HG03520 (cell line): ENCODE measurements around the gene ABCA7.
A peak's percentile ranks its signal among the peaks of the same experiment; 100 is the strongest.
"Not testable (repeated sequence)": the region's sequence is repeated elsewhere in the genome, so short reads cannot be mapped to it uniquely, and the experiment has no call there.

Experiments used
- ATAC-seq: cut with Tn5 transposase; IDR thresholded peaks from one replicate; pipeline ENCODE4 v1.9.1; 2021; ENCODE audit warnings: mild to moderate bottlenecking, moderate library complexity; ENCODE audit not compliant: unreplicated experiment

Gene ABCA7

GRCh38 chr19:1017115-1017905 is 22.6 kb upstream of the ABCA7 start:
- ATAC-seq = no peak

- no peak for ATAC-seq
These were observed 22.0 kb upstream of the ABCA7 start for GRCh38 chr19:1017906-1018305.

- ATAC-seq = no peak
These were observed 21.5 kb upstream of the ABCA7 start for GRCh38 chr19:1018393-1018792.

DNA sequence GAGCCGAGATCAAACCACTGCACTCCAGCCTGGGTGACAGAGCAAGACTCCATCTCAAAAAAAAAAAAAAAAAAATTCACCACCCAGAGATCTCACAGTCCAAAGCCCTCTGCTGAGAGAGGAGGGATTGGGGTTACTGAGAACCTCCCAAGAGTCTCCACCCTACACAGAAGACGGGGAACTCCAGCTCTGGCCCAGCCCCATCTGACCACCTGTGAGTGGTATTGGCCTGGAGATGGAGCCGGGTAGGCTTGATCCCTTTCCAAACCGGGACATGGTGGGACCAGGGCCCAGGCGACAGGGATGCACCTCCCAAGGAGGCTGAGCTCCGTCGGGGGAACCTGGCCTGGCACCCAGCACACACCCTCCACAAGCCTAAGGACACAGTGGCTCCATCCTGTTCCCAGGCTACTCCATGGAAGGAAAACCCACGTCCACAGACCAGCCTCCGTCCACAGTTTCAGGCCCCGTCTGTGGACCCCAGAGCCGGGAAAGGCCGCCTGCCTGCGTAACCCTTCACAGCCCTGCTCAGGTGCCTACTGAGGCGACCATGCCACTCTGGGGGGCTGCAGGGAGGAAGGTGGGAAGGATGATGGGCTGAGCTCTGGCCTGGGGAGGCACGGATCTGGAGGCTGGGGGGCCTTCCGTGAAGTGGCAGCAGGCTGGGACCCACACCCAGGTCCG is 20.8 kb upstream of the ABCA7 start:
- ATAC-seq = no peak

DNA sequence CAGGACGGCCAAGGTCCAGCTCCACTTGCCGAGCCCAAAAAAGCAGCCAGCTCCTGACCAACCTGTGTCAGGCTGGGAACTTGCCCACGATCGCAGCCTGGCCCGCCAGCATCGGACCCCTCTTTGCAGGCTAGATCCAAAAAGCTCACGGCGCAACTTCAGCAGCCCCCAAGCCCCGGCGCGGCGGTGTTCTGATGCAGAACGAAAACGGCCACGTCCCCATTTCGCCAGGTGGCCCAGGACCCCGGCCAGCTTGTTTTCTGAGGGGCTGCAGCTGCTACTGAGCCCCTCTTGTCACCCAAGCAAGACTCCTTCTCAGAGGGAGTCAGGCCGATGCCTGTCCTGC is 20.3 kb upstream of the ABCA7 start:
- ATAC-seq = no peak

GRCh38 chr19:1019980-1020867 is 19.7 kb upstream of the ABCA7 start:
- ATAC-seq = no peak

DNA sequence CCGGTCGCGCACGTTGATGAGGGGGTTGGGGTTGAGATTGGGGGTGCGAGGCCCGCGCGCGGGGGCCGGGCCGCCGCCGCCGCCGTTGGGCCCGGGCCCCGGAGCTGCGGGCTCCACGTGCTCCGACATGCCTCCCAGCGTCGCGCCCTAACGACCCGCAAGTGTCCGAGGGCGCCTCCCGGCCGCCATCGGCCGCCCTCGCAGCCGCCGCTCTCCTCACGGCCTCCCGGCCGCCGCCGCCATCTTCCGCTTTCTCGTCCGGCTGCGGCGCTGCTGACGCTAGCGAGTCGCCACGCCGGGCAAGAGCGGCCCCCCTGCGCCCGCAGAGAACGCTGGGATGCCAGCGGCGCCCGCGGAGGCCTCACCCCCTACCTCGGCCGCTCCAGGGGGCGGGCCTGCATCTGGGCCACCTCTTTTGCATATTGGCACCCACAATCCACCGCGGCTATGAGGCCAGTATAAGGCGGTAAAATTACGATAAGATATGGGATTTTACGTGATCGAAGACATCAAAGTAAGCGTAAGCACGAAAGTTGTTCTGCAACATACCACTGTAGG is 19.0 kb upstream of the ABCA7 start, which contains the start of gene TMEM259:
TSS of gene TMEM259 (minus strand) at position 256 of the 558 bp plus-strand sequence. CDS start at position 129, 127 bp downstream.
- peak; percentile 83 for ATAC-seq

- not testable (repeated sequence) for ATAC-seq
These were observed 16.1 kb upstream of the ABCA7 start for GRCh38 chr19:1023883-1024188.

GRCh38 chr19:1025080-1025479 is 14.8 kb upstream of the ABCA7 start:
- not testable (repeated sequence) for ATAC-seq

DNA sequence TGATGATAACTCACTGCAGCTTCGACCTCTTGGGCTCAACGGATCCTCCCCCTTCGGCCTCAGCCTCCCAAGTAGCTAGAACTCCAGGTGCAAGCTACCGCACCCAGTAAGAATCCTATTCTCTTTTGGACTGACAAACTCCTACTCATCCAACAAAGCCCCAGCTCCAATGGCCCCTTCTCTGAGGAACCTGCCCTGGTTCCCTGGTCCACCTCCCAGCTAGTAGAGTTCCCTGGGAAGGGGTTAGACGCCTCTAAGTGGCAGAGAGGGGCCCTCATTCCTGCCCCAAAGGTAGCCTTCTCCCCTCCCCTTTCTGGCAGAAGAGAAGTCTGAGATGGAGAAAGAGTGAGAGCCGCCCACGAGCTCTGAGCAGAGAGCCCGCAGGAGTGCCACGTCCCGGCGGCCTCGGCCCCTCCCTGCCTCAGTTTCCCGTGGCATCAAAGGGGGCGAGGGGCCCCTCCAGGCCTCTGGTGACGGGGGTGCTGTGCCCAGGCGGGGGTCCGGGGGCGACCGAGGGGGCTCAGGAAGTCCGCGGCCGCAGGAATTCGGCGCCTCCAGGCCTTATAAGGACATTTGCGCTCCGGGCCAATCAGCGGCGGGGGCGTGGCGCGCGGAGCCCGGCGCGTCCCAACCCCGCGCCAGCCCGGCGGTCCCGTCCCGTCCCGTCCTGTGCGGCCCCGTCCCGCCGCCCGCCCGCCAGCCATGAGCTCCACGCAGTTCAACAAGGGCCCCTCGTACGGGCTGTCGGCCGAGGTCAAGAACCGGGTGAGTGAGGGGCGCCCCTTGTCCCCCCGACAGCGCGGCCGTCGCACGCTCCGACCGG is 13.7 kb upstream of the ABCA7 start, which contains the start of gene CNN2:
TSS of gene CNN2 (plus strand) at position 649 of the 823 bp plus-strand sequence. CDS start at position 703, 54 bp downstream.
- ATAC-seq = peak; percentile 50

DNA sequence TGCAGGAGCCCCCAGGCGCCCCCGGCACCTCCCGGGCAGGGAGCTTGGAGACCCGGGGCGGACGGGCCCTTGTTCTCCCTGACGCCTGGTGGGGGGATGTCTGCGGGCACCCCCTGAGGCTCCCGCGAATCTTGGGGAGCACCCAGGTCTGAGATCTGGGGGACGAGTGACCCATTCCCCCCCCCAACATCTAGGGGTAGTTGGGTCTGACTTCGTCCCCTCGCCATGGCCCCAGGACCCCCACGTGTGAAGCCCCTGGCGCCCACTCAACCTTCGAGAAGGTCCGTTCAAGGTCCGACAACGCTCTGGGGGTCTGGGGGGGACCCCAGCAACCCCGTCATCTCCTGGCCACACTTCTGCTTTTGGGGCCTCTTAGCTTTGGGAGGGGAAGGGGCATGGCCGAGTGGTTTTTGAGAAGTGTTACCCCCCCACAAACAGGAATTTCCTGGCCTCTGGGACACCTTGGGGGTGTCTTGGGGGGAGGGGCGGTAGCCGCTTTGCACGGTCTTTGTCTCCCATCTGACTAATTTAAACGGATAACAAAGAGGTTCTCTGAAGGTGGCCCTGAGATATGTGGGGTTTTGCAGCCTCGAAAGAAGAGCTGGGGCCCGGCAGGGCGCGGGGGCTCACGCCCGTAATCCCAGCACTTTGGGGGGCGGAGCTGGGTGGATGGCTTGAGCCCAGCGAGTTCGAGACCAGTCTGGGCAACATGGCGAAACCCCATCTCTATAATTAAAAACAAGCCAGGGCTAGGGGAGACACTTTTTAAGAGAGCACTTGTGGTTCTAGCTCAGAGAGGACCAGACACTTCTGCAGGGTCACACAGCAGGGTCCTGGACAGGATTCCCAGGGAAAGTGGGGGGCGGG is 12.9 kb upstream of the ABCA7 start:
- no peak for ATAC-seq

DNA sequence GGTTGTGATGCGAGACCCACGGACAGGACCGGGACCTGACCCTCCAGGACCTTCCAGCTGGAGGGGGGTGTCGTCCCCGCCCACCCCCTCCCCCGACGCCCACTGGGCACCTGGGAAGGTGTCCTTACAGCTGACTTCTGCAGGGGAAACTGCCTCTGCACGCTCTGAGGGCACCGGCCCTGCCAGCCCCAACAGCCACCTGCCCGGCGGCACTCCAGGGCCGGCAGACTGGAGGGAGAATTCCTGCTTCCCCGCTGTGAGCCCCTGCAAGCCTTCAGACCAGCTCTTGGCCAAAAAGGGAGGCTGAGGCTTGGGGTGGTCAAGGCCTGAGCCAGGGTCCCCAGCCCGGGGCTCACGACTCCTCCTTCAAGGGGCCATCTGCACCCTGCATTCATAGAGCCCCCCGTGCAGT is 12.3 kb upstream of the ABCA7 start:
- ATAC-seq = no peak

GRCh38 chr19:1028062-1028926 is 11.6 kb upstream of the ABCA7 start:
- ATAC-seq = no peak

- ATAC-seq = no peak
These were observed 7.5 kb upstream of the ABCA7 start for GRCh38 chr19:1032264-1032867.

DNA sequence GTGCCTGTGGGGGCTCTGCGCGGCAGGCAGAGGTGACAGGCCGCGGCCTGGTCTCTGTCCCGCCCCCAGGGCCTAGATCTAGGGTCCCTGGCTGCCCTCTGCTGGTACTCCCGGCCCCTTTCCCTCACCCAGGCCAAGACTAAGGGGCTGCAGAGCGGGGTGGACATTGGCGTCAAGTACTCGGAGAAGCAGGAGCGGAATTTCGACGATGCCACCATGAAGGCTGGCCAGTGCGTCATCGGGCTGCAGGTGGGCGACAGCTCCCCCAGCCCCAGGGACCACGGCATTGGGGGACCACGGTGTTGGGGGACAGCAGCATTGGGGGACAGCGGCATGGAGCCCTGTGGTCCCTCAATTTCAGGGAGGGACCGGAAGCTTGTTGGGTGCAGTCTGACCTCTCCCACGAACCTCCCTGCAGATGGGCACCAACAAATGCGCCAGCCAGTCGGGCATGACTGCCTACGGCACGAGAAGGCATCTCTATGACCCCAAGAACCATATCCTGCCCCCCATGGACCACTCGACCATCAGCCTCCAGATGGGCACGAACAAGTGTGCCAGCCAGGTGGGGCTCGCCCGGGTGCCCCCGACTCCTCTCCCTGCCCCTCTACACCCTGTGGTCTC is 3.8 kb upstream of the ABCA7 start:
- ATAC-seq = no peak

DNA sequence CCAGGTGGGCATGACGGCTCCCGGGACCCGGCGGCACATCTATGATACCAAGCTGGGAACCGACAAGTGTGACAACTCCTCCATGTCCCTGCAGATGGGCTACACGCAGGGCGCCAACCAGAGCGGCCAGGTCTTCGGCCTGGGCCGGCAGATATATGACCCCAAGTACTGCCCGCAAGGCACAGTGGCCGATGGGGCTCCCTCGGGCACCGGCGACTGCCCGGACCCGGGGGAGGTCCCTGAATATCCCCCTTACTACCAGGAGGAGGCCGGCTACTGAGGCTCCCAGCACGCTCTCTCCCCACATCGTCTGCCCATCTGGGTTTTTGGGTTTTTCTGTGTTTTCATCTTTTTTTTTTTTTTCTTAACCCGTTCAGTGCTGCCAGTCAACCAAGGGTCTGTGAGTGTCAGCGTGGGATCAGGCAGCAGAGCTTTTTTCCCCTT is 2.3 kb upstream of the ABCA7 start:
- ATAC-seq = no peak

DNA sequence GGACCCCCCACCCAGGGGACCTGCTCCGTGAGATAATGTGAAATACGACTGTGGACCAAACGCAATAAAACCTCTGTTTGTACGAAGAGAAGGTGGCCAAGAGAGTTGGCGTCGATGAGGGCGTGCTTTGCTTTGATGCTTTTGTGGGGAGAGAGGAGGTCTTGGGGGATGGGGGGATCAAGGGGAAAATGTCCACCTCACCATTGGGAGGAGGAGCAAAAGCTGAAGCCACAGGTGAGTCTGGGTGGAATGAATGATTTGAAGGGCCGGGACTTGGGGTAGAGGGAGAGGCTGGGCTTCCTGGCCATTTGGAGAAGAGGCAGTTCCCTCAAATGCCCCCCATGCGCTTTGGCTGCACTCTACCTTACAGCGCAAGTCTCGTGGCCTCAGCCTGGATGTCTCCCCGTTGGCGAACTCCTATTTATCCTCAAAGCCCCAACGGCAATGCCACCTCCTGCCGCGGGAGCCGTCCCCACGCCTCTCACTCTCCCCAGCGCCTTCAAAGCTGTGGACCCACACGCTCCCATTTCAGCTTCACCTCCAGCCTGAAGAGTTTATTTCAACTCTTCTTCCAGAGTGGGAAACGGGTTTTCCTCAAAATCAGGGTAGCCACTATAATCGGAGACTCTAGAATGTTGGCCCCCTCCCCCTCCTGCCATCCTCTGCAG is 795 bp upstream of the ABCA7 start:
- no peak for ATAC-seq
